LNCaP clone FGC (cell line): ENCODE data around the gene MED15.

Source experiments
- DNase-seq: peaks from one replicate; pipeline ENCODE4 v3.0.0-alpha.2; 2011; ENCODE audit warnings: low read depth
- H3K4me3 ChIP-seq: 2 replicates; pipeline ENCODE4 v1.5.1; 2011; ENCODE audit warnings: mild to moderate bottlenecking, low read depth, low read length, control low read depth
- CTCF ChIP-seq: IDR thresholded peaks from 2 replicates; pipeline ENCODE4 v1.5.1; 2012; ENCODE audit warnings: mild to moderate bottlenecking; ENCODE audit not compliant: control insufficient read depth, insufficient read depth; ENCODE audit errors: extremely low read depth

Gene MED15

GRCh38 chr22:20507253-20508066 lies at the start of gene MED15:
Gene MED15 (plus strand): TSS chr22:20507610. CDS start chr22:20507679, 69 bp downstream.
- peak; percentile 58 for DNase-seq
- TF ChIP-seq CTCF = no peak

GRCh38 chr22:20458530-20459151 lies 48.8 kb upstream of the MED15 start:
- no peak overlapping the region for H3K4me3 ChIP-seq
- no peak for TF ChIP-seq CTCF
- no peak for DNase-seq

More at GRCh38 chr22:20507253-20508066, at the start of gene MED15:
- peak within 1 kb of the TSS; percentile 63 for H3K4me3 ChIP-seq

- TF ChIP-seq CTCF = no peak
- DNase-seq = no peak
- H3K4me3 ChIP-seq = no peak overlapping the region
Measured at GRCh38 chr22:20459152-20459542, 48.3 kb upstream of the MED15 start.

- H3K4me3 ChIP-seq = no peak overlapping the region
- DNase-seq = no peak
- TF ChIP-seq CTCF = no peak
Measured at GRCh38 chr22:20459862-20460261, 47.5 kb upstream of the MED15 start.

- DNase-seq = no peak
- no peak for TF ChIP-seq CTCF
- H3K4me3 ChIP-seq = no peak overlapping the region
Measured at GRCh38 chr22:20463324-20464095, 43.9 kb upstream of the MED15 start.

- no peak for TF ChIP-seq CTCF
- H3K4me3 ChIP-seq = no peak overlapping the region
- DNase-seq = no peak
Measured at GRCh38 chr22:20464096-20464614, 43.3 kb upstream of the MED15 start.
